ENCODE results near the gene GTF2F1. TPM values are rescaled to one million over a fixed set of nuclear protein-coding genes. Genes with fewer than 3 reads are reported as not detected.

The GTF2F1 gene
- total and polyA plus RNA-seq, 9 of the 15 experiments (the other 6 are each of a cell fraction or from before 2014, with no cell fraction given) = 4.7 to 75.4 (median 68.4) TPM

DNA sequence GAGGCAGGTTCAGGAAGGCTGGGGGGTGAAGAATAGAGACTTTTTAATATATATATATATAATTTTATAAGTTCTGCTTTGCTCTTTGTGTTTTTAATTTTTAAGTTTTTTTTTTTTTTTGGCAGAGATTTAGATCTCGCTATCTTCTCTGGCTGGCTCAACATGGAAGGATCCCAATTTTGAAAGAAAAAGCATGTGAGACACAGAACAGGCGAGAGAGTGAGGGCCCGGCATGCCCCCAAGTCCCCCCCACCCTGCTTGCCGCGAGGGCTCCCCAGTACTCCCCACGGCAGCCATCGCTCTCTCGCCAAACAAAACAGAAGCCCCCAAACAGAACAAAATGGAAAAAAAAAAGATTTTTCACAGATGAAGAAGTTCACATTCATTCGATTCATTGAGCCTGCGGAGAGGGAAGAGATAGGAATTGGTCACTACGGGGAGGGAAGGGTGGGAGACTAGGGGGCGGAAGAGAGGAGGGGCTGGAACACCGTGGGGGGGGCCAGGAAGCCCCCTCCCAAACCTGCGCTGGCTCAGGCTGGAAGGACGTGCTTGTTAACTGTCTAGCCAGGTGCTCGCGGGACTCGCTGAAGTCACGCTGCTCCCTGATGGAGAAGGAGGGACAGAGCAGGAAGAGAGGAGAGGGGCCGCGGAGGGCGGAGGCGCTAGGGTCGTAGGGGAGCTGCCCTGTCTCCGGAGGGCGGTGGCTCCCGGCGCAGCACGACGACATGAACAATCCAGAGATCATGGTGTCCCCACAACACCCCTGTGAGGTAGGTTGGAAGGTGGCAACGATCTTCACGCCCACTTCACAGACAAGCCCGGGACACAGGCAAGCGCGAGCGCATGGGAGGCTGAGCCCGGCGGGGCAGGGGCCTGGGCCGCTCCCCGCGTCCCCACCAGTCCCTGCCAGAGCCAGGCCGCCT is 21.0 kb upstream of the GTF2F1 start (continued):
- TF ChIP-seq, protein P1, sequence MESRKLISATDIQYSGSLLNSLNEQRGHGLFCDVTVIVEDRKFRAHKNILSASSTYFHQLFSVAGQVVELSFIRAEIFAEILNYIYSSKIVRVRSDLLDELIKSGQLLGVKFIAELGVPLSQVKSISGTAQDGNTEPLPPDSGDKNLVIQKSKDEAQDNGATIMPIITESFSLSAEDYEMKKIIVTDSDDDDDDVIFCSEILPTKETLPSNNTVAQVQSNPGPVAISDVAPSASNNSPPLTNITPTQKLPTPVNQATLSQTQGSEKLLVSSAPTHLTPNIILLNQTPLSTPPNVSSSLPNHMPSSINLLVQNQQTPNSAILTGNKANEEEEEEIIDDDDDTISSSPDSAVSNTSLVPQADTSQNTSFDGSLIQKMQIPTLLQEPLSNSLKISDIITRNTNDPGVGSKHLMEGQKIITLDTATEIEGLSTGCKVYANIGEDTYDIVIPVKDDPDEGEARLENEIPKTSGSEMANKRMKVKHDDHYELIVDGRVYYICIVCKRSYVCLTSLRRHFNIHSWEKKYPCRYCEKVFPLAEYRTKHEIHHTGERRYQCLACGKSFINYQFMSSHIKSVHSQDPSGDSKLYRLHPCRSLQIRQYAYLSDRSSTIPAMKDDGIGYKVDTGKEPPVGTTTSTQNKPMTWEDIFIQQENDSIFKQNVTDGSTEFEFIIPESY (CRISPR knock-in tag; IDR thresholded peaks at IDR 0.05) = peak; percentile 96
- no peak for TF ChIP-seq KDM4B (IDR thresholded peaks at IDR 0.05; ENCODE audit: borderline replicate concordance in 2 of 2, low read depth in 1 of 2)
- TF ChIP-seq ETV1 (tag; conservative IDR thresholded peaks at IDR 0.05; ENCODE audit: low read depth) = no peak
- TF ChIP-seq KLF1 (tag; IDR thresholded peaks at IDR 0.05) = no peak
- TF ChIP-seq ZFP30 (CRISPR knock-in tag; IDR thresholded peaks at IDR 0.05; ENCODE audit: borderline replicate concordance) = no peak
- TF ChIP-seq SIX5 (IDR thresholded peaks at IDR 0.05; ENCODE audit: borderline replicate concordance in 1 of 2, insufficient read depth in 1 of 2, low read depth in 1 of 2, low read length in 2 of 2) = no peak
- no peak for TF ChIP-seq FOXA3 (CRISPR knock-in tag; conservative IDR thresholded peaks at IDR 0.05 in 1 of 2, IDR thresholded peaks at IDR 0.05 in 1 of 2)
- no peak for TF ChIP-seq RHOXF2B (CRISPR knock-in tag; conservative IDR thresholded peaks at IDR 0.05)
- TF ChIP-seq RBM22 (IDR thresholded peaks at IDR 0.05; ENCODE audit: low read depth, low read length, poor library complexity, severe bottlenecking) = peak; percentile 28
- TF ChIP-seq SUPT5H (IDR thresholded peaks at IDR 0.05) = 0 out of 2 replicates have a peak, but pooled peaks have one; percentile 28

Measured in K562 (cell line).